Neural cell (in vitro differentiated cells): ENCODE results near the gene ZNRF1. TPM values are rescaled to one million over a fixed set of nuclear protein-coding genes. Genes with fewer than 3 reads are reported as not detected.

Experiments
- H2AFZ ChIP-seq: fragments of 200-600, 300-800 bp; sonication (generic), shearing (Covaris generic); 2 replicates; pipeline ENCODE4 v1.6.0; 2014; ENCODE audit warnings: low read depth, mild to moderate bottlenecking, antibody characterized with exemption, low read length, moderate library complexity
- H3F3A ChIP-seq: fragments of 200-600 bp; shearing (Covaris generic); 2 replicates; pipeline ENCODE4 v1.6.1; 2016; ENCODE audit warnings: mild to moderate bottlenecking, moderate library complexity, mixed read lengths, antibody characterized with exemption, low read length; ENCODE audit not compliant: insufficient read depth, poor library complexity, severe bottlenecking
- H3K27ac ChIP-seq: fragments of 200-600, 300-800 bp; sonication (generic), shearing (Covaris generic); 2 replicates; pipeline ENCODE4 v1.5.1; 2014; ENCODE audit warnings: mild to moderate bottlenecking, low read length, moderate library complexity
- H3K27me3 ChIP-seq: fragments of 300-800, 200-600 bp; sonication (generic), shearing (Covaris generic); 2 replicates; pipeline ENCODE4 v1.6.0; 2014; ENCODE audit warnings: mild to moderate bottlenecking, low read depth, low read length, moderate library complexity; ENCODE audit not compliant: insufficient read depth
- H3K36me3 ChIP-seq: fragments of 300-800, 200-600 bp; sonication (generic), shearing (Covaris generic); 2 replicates; pipeline ENCODE4 v1.5.1; 2014; ENCODE audit warnings: mild to moderate bottlenecking, antibody characterized with exemption, low read length, moderate library complexity; ENCODE audit not compliant: insufficient read depth
- H3K4me2 ChIP-seq: fragments of 300-800, 200-600 bp; sonication (generic), shearing (Covaris generic); 2 replicates; pipeline ENCODE4 v1.6.0; 2014; ENCODE audit warnings: mild to moderate bottlenecking, low read length
- H3K4me3 ChIP-seq: fragments of 300-800, 200-600 bp; sonication (generic), shearing (Covaris generic); 2 replicates; pipeline ENCODE4 v1.5.1; 2014; ENCODE audit warnings: mild to moderate bottlenecking, low read length, moderate library complexity
- H3K79me2 ChIP-seq: fragments of 200-600 bp; shearing (Covaris generic); replicated peaks from 2 replicates; pipeline ENCODE4 v1.6.0; 2014; ENCODE audit warnings: mild to moderate bottlenecking, low read length, moderate library complexity; ENCODE audit not compliant: insufficient read depth
- H3K9ac ChIP-seq: fragments of 300-800, 200-600 bp; sonication (generic), shearing (Covaris generic); 2 replicates; pipeline ENCODE4 v1.6.1; 2016; ENCODE audit warnings: mild to moderate bottlenecking, low read length, mixed read lengths
- H3K9me2 ChIP-seq: fragments of 200-600 bp; shearing (Covaris generic); 2 replicates; pipeline ENCODE4 v1.6.1; 2016; ENCODE audit warnings: mild to moderate bottlenecking, low read length, mixed read lengths; ENCODE audit not compliant: insufficient read depth
- H3K9me3 ChIP-seq: fragments of 200-600, 300-800 bp; sonication (generic), shearing (Covaris generic); 2 replicates; pipeline ENCODE4 v1.6.1; 2016; ENCODE audit warnings: mild to moderate bottlenecking, mixed run types, low read length, moderate library complexity, mixed read lengths
- H4K20me1 ChIP-seq: fragments of 200-600 bp; shearing (Covaris generic); 2 replicates; pipeline ENCODE4 v1.6.1; 2016; ENCODE audit warnings: mild to moderate bottlenecking, mixed run types; ENCODE audit not compliant: insufficient read depth
- EP300 ChIP-seq: fragments of 450-650 bp; conservative IDR thresholded peaks from 2 replicates; pipeline ENCODE4 v1.6.1; 2014; ENCODE audit warnings: antibody characterized with exemption, mild to moderate bottlenecking, moderate library complexity; ENCODE audit not compliant: poor library complexity, severe bottlenecking
- EZH2 ChIP-seq: fragments of 200-600, 300-800 bp; shearing (Covaris generic), sonication (generic); IDR thresholded peaks from 2 replicates; pipeline ENCODE4 v1.6.1; 2014; ENCODE audit warnings: antibody characterized with exemption, low read length, borderline replicate concordance, mild to moderate bottlenecking; ENCODE audit not compliant: insufficient read depth, poor library complexity, severe bottlenecking
- MXI1 ChIP-seq: fragments of 450-650 bp; conservative IDR thresholded peaks from 2 replicates; pipeline ENCODE4 v1.6.1; 2014; ENCODE audit warnings: antibody characterized with exemption, mild to moderate bottlenecking; ENCODE audit not compliant: poor library complexity, severe bottlenecking
- POLR2AphosphoS5 ChIP-seq: IDR thresholded peaks from 2 replicates; pipeline ENCODE4 v1.6.1; 2012
- RAD21 ChIP-seq: fragments of 450-650 bp; conservative IDR thresholded peaks from 2 replicates; pipeline ENCODE4 v1.6.1; 2014; ENCODE audit warnings: antibody characterized with exemption, mild to moderate bottlenecking, moderate library complexity
- SMC3 ChIP-seq: fragments of 450-650 bp; conservative IDR thresholded peaks from 2 replicates; pipeline ENCODE4 v1.6.1; 2014; ENCODE audit warnings: antibody characterized with exemption, mild to moderate bottlenecking, moderate library complexity; ENCODE audit not compliant: poor library complexity
- TAF1 ChIP-seq: IDR thresholded peaks from 2 replicates; pipeline ENCODE4 v1.6.1; 2012; ENCODE audit warnings: low read depth
- polyA plus RNA-seq: library from polyadenylated mRNA; depleted of rRNA; stranded (reverse); fragments of >200 nt; gene quantifications from 2 replicates; pipeline ENCODE4 v1.2.3, GENCODE V29; 2014
- TF ChIP-seq, protein P1 (sequence below): IDR thresholded peaks from 2 replicates; pipeline ENCODE4 v1.6.1; 2012; ENCODE audit warnings: borderline replicate concordance
- TF ChIP-seq, protein P2 (sequence below): fragments of 450-650 bp; IDR thresholded peaks from 2 replicates; pipeline ENCODE4 v1.5.1; 2014; ENCODE audit warnings: antibody characterized with exemption, mild to moderate bottlenecking, moderate library complexity; ENCODE audit not compliant: poor library complexity, severe bottlenecking

The ZNRF1 gene
- polyA plus RNA-seq, 1 donor from 2014 or later: 31.6 TPM

DNA sequence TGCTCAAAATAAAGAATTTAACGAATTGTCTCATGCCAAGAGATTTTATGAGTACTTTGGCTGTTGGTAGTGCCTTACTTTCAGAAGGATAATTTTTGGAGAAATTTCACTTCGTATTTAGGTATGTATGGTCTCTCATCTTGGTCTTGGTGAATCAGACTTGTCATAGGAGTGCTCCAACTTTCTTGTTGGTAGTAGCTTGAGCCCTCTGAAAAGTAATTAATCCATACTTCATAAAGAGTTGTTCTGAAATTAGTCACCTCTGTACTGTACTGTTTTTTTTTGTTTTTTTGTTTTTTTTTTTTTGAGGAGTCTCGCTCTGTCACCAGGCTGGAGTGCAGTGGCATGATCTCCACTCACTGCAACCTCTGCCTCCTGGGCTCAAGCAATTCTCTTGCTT is 11.6 kb downstream of the ZNRF1 start:
- peaks cover 95% of the 10 kb centered on the region for H3K79me2 ChIP-seq
- no peak for TF ChIP-seq MXI1
- TF ChIP-seq POLR2AphosphoS5: no peak
- no peak for TF ChIP-seq SMC3
- no peak for TF ChIP-seq TAF1
- TF ChIP-seq, protein P1, sequence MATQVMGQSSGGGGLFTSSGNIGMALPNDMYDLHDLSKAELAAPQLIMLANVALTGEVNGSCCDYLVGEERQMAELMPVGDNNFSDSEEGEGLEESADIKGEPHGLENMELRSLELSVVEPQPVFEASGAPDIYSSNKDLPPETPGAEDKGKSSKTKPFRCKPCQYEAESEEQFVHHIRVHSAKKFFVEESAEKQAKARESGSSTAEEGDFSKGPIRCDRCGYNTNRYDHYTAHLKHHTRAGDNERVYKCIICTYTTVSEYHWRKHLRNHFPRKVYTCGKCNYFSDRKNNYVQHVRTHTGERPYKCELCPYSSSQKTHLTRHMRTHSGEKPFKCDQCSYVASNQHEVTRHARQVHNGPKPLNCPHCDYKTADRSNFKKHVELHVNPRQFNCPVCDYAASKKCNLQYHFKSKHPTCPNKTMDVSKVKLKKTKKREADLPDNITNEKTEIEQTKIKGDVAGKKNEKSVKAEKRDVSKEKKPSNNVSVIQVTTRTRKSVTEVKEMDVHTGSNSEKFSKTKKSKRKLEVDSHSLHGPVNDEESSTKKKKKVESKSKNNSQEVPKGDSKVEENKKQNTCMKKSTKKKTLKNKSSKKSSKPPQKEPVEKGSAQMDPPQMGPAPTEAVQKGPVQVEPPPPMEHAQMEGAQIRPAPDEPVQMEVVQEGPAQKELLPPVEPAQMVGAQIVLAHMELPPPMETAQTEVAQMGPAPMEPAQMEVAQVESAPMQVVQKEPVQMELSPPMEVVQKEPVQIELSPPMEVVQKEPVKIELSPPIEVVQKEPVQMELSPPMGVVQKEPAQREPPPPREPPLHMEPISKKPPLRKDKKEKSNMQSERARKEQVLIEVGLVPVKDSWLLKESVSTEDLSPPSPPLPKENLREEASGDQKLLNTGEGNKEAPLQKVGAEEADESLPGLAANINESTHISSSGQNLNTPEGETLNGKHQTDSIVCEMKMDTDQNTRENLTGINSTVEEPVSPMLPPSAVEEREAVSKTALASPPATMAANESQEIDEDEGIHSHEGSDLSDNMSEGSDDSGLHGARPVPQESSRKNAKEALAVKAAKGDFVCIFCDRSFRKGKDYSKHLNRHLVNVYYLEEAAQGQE: no peak
- TF ChIP-seq, protein P2, sequence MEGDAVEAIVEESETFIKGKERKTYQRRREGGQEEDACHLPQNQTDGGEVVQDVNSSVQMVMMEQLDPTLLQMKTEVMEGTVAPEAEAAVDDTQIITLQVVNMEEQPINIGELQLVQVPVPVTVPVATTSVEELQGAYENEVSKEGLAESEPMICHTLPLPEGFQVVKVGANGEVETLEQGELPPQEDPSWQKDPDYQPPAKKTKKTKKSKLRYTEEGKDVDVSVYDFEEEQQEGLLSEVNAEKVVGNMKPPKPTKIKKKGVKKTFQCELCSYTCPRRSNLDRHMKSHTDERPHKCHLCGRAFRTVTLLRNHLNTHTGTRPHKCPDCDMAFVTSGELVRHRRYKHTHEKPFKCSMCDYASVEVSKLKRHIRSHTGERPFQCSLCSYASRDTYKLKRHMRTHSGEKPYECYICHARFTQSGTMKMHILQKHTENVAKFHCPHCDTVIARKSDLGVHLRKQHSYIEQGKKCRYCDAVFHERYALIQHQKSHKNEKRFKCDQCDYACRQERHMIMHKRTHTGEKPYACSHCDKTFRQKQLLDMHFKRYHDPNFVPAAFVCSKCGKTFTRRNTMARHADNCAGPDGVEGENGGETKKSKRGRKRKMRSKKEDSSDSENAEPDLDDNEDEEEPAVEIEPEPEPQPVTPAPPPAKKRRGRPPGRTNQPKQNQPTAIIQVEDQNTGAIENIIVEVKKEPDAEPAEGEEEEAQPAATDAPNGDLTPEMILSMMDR: no peak
- no peak for TF ChIP-seq EP300
- TF ChIP-seq EZH2: no peak
- TF ChIP-seq RAD21: no peak
- H3K4me2 ChIP-seq: no peak overlapping the region
- H3K9ac ChIP-seq: no peak overlapping the region
- H3K36me3 ChIP-seq: peaks cover 4% of the 10 kb centered on the region
- no peaks in the 10 kb centered on the region for H3F3A ChIP-seq
- H3K4me3 ChIP-seq: no peak overlapping the region
- H3K9me3 ChIP-seq: no peaks in the 10 kb centered on the region
- no peak overlapping the region for H3K27ac ChIP-seq
- peaks cover 23% of the 10 kb centered on the region for H4K20me1 ChIP-seq
- H2AFZ ChIP-seq: no peak overlapping the region
- no peaks in the 10 kb centered on the region for H3K9me2 ChIP-seq
- no peaks in the 10 kb centered on the region for H3K27me3 ChIP-seq

DNA sequence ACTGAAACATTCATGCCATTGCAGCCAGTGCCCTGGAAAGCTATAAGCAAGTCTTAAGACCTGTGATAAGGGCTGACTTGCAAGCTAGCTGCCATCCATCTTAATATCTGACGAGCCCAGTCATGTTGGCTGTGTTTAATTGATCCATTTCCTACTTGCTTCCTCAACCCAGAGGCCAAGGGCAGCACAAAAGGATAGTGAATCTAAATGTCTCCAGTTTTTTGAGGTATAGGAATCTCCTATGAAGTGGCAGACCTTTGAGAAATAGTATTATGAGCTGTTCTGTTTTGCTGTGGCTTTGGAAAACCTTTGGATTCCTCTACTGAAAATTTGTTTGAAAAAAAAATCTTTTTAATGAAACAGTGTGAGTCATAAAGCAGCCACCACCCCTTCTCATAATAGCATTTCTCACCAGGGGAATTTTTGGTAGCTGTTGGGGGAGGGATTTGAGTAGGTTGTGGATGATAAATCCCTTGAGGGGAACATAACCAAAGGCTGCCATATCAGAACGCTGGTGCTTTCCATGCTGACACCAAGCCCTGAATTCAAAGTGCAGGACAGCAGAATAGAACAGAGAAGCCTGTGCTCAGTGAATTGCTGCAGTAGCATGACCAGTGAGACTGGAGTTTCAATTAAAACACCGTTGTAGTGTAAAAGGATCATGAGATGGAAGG is 12.9 kb downstream of the ZNRF1 start:
- Histone ChIP-seq H3K9ac (no peak overlapping the region), H4K20me1 (peaks cover 18% of the 10 kb centered on the region), H3K4me2 (no peak overlapping the region), H3K27ac (no peak overlapping the region), H3K9me2 (no peaks in the 10 kb centered on the region), H3K36me3 (no peaks in the 10 kb centered on the region), H3K27me3 (no peaks in the 10 kb centered on the region), H3K79me2 (peaks cover 91% of the 10 kb centered on the region), H3K4me3 (no peak overlapping the region), H3K9me3 (no peaks in the 10 kb centered on the region), H3F3A (no peaks in the 10 kb centered on the region), H2AFZ (no peak overlapping the region)
- TF ChIP-seq, protein P2: no peak
- TF ChIP-seq, protein P1: no peak
- TF ChIP-seq EZH2 (no peak), EP300 (no peak), RAD21 (no peak), SMC3 (no peak), MXI1 (no peak), TAF1 (no peak), POLR2AphosphoS5 (no peak)
